Measurements from ENCODE around the gene OTX1.
"Not testable (repeated sequence)": the region's sequence is repeated elsewhere in the genome, so short reads cannot be mapped to it uniquely, and the experiment has no call there.

Gene OTX1

GRCh38 chr2:63050334-63051041, at the start of gene OTX1:
Gene OTX1 (plus strand): TSS chr2:63050830. CDS start chr2:63052991, 2,161 bp downstream.
- DNase-seq (ENCODE audit: low spot score) = peak; percentile 62

GRCh38 chr2:63001576-63001975, 49.1 kb upstream of the OTX1 start:
- no peak for DNase-seq (ENCODE audit: low spot score)

GRCh38 chr2:63003351-63003750, 47.3 kb upstream of the OTX1 start:
- DNase-seq (ENCODE audit: low spot score) = no peak

- no peak for DNase-seq (ENCODE audit: low spot score)
Observed at GRCh38 chr2:63007813-63008458, 42.7 kb upstream of the OTX1 start.

- DNase-seq (ENCODE audit: low spot score) = no peak
Observed at GRCh38 chr2:63008838-63009237, 41.8 kb upstream of the OTX1 start.

GRCh38 chr2:63009490-63009889, 41.1 kb upstream of the OTX1 start:
- DNase-seq (ENCODE audit: low spot score) = no peak

- DNase-seq (ENCODE audit: low spot score) = no peak
Observed at GRCh38 chr2:63012541-63012940, 38.1 kb upstream of the OTX1 start.

GRCh38 chr2:63013438-63013837, 37.2 kb upstream of the OTX1 start:
- DNase-seq (ENCODE audit: low spot score) = no peak

GRCh38 chr2:63015389-63015788, 35.2 kb upstream of the OTX1 start:
- DNase-seq (ENCODE audit: low spot score) = no peak

- DNase-seq (ENCODE audit: low spot score) = no peak
Observed at GRCh38 chr2:63018439-63018838, 32.2 kb upstream of the OTX1 start.

GRCh38 chr2:63019686-63020085, 30.9 kb upstream of the OTX1 start:
- DNase-seq (ENCODE audit: low spot score) = not testable (repeated sequence)

GRCh38 chr2:63023444-63023843, 27.2 kb upstream of the OTX1 start:
- no peak for DNase-seq (ENCODE audit: low spot score)

- DNase-seq (ENCODE audit: low spot score) = no peak
Observed at GRCh38 chr2:63027220-63027619, 23.4 kb upstream of the OTX1 start.

- DNase-seq (ENCODE audit: low spot score) = no peak
Observed at GRCh38 chr2:63029058-63029457, 21.6 kb upstream of the OTX1 start.

GRCh38 chr2:63034526-63034925, 16.1 kb upstream of the OTX1 start:
- DNase-seq (ENCODE audit: low spot score) = no peak

GRCh38 chr2:63035169-63035568, 15.5 kb upstream of the OTX1 start:
- no peak for DNase-seq (ENCODE audit: low spot score)

- no peak for DNase-seq (ENCODE audit: low spot score)
Observed at GRCh38 chr2:63035660-63036059, 15.0 kb upstream of the OTX1 start.

GRCh38 chr2:63038034-63038433, 12.6 kb upstream of the OTX1 start:
- DNase-seq (ENCODE audit: low spot score) = no peak

GRCh38 chr2:63040586-63040985, 10.0 kb upstream of the OTX1 start:
- no peak for DNase-seq (ENCODE audit: low spot score)

GRCh38 chr2:63041592-63041991, 9.0 kb upstream of the OTX1 start:
- DNase-seq (ENCODE audit: low spot score) = no peak

GRCh38 chr2:63044362-63045327, 6.0 kb upstream of the OTX1 start:
- no peak for DNase-seq (ENCODE audit: low spot score)

GRCh38 chr2:63046552-63046951, 4.1 kb upstream of the OTX1 start:
- no peak for DNase-seq (ENCODE audit: low spot score)

GRCh38 chr2:63046961-63047320, 3.7 kb upstream of the OTX1 start:
- no peak for DNase-seq (ENCODE audit: low spot score)
